Nephron progenitor cell (in vitro differentiated cells): ENCODE data around the gene KLF12.

Experiments
- DNase-seq: peaks from one replicate; pipeline ENCODE4 v3.0.0; 2021
- H3K27ac Mint-ChIP-seq: 2 replicates; pipeline ENCODE4 v1.8.0; 2021; ENCODE audit warnings: mild to moderate bottlenecking, moderate library complexity, mixed read lengths
- H3K27me3 Mint-ChIP-seq: 2 replicates; pipeline ENCODE4 v1.8.0; 2021; ENCODE audit warnings: mild to moderate bottlenecking, low read depth, mixed read lengths; ENCODE audit not compliant: poor library complexity
- H3K36me3 Mint-ChIP-seq: 2 replicates; pipeline ENCODE4 v1.8.0; 2021; ENCODE audit warnings: low read depth, mixed read lengths
- H3K4me1 Mint-ChIP-seq: 2 replicates; pipeline ENCODE4 v1.8.0; 2021; ENCODE audit warnings: mixed read lengths
- H3K4me3 Mint-ChIP-seq: 2 replicates; pipeline ENCODE4 v1.8.0; 2021; ENCODE audit warnings: mild to moderate bottlenecking, moderate library complexity, mixed read lengths
- H3K9me3 Mint-ChIP-seq: 2 replicates; pipeline ENCODE4 v1.8.0; 2021; ENCODE audit warnings: mild to moderate bottlenecking, moderate library complexity, mixed read lengths
- CTCF ChIP-seq: fragments of 200-600 bp; sonication (generic); IDR thresholded peaks from 2 replicates; pipeline ENCODE4 v1.5.0; 2021; ENCODE audit warnings: antibody characterized with exemption

The KLF12 gene

GRCh38 chr13:74114641-74115040 is 19.6 kb downstream of the KLF12 start:
- Mint-ChIP-seq H3K36me3 (peaks cover 69% of the 10 kb centered on the region), H3K9me3 (peaks cover 48% of the 10 kb centered on the region), H3K4me1 (peaks cover 6% of the 10 kb centered on the region), H3K27ac (no peak overlapping the region), H3K27me3 (no peaks in the 10 kb centered on the region), H3K4me3 (no peak overlapping the region)
- no peak for TF ChIP-seq CTCF
- no peak for DNase-seq

GRCh38 chr13:74114202-74114601 is 20.0 kb downstream of the KLF12 start:
- Mint-ChIP-seq H3K27ac (no peak overlapping the region), H3K9me3 (peaks cover 44% of the 10 kb centered on the region)
- DNase-seq, result no peak

GRCh38 chr13:74111901-74112824 is 22.0 kb downstream of the KLF12 start:
- no peak for DNase-seq
- H3K4me1 Mint-ChIP-seq, result peaks cover 6% of the 10 kb centered on the region
- H3K4me3 Mint-ChIP-seq, result no peak overlapping the region
- TF ChIP-seq CTCF, result no peak
- no peak overlapping the region for H3K27ac Mint-ChIP-seq
- H3K36me3 Mint-ChIP-seq, result peaks cover 58% of the 10 kb centered on the region
- no peaks in the 10 kb centered on the region for H3K27me3 Mint-ChIP-seq
- H3K9me3 Mint-ChIP-seq, result peaks cover 33% of the 10 kb centered on the region

More at GRCh38 chr13:74114202-74114601, 20.0 kb downstream of the KLF12 start:
- H3K36me3 Mint-ChIP-seq, result peaks cover 67% of the 10 kb centered on the region
- no peak for TF ChIP-seq CTCF
- H3K27me3 Mint-ChIP-seq, result no peaks in the 10 kb centered on the region
- H3K4me1 Mint-ChIP-seq, result peaks cover 6% of the 10 kb centered on the region
- no peak overlapping the region for H3K4me3 Mint-ChIP-seq

- H3K36me3 Mint-ChIP-seq, result peaks cover 55% of the 10 kb centered on the region
- H3K27me3 Mint-ChIP-seq, result no peaks in the 10 kb centered on the region
- peaks cover 31% of the 10 kb centered on the region for H3K9me3 Mint-ChIP-seq
- no peak for TF ChIP-seq CTCF
- no peak overlapping the region for H3K4me3 Mint-ChIP-seq
- H3K4me1 Mint-ChIP-seq, result peaks cover 6% of the 10 kb centered on the region
- no peak for DNase-seq
- H3K27ac Mint-ChIP-seq, result no peak overlapping the region
These were observed 22.8 kb downstream of the KLF12 start for GRCh38 chr13:74111399-74111798.

GRCh38 chr13:74110053-74110452 is 24.2 kb downstream of the KLF12 start:
- Mint-ChIP-seq H3K27ac (no peak overlapping the region), H3K9me3 (peaks cover 24% of the 10 kb centered on the region), H3K4me1 (peaks cover 6% of the 10 kb centered on the region), H3K4me3 (no peak overlapping the region), H3K36me3 (peaks cover 48% of the 10 kb centered on the region), H3K27me3 (no peaks in the 10 kb centered on the region)
- DNase-seq, result no peak
- TF ChIP-seq CTCF, result no peak

- TF ChIP-seq CTCF, result no peak
- H3K36me3 Mint-ChIP-seq, result peaks cover 26% of the 10 kb centered on the region
- no peak for DNase-seq
- no peak overlapping the region for H3K4me3 Mint-ChIP-seq
- H3K4me1 Mint-ChIP-seq, result peaks cover 3% of the 10 kb centered on the region
- H3K27me3 Mint-ChIP-seq, result no peaks in the 10 kb centered on the region
- H3K27ac Mint-ChIP-seq, result no peak overlapping the region
- H3K9me3 Mint-ChIP-seq, result peaks cover 10% of the 10 kb centered on the region
These were observed 26.6 kb downstream of the KLF12 start for GRCh38 chr13:74107598-74107997.
